OCI-LY1 (cell line): Measurements from ENCODE around the gene PAQR6.

ENCODE experiments used
- CTCF ChIP-seq: fragments of 200-600 bp; sonication (generic), shearing (Covaris generic); IDR thresholded peaks from 2 replicates; pipeline ENCODE4 v1.5.1; 2017; ENCODE audit warnings: mild to moderate bottlenecking, antibody characterized with exemption, low read length, moderate library complexity, mixed read lengths
- EZH2 ChIP-seq: fragments of 200-600 bp; sonication (generic), shearing (Covaris generic); IDR thresholded peaks from 2 replicates; pipeline ENCODE4 v1.8.0; 2017; ENCODE audit warnings: borderline replicate concordance, mixed run types, mild to moderate bottlenecking, antibody characterized with exemption, low read length, moderate library complexity, mixed read lengths

DNA sequence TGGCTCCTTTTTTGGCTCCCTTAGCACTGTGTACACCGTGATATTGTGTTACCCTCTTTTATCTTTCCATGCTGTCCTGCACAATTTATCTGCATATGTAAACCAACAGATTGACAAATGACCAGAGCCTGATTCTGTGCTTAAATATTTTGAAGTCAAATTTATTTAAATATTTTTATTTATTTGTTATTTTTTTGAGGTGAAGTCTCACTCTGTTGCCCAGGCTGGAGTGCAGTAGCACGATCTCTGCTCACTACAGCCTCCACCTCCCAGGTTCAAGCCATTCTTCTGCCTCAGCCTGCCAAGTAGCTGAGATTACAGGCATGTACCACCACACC is 22.2 kb downstream of the PAQR6 start:
- no peak for TF ChIP-seq CTCF
- TF ChIP-seq EZH2: no peak
